NOMO-1 treated with DMSO at 0.1 percent for 48 hours (cell line): Measurements from ENCODE around the gene TOP3B.

Experiments
- DNase-seq: peaks from one replicate; lab custom pipeline; 2025; ENCODE audit not compliant: unreplicated experiment; lab: John Stamatoyannopoulos, UW

The TOP3B gene

DNA sequence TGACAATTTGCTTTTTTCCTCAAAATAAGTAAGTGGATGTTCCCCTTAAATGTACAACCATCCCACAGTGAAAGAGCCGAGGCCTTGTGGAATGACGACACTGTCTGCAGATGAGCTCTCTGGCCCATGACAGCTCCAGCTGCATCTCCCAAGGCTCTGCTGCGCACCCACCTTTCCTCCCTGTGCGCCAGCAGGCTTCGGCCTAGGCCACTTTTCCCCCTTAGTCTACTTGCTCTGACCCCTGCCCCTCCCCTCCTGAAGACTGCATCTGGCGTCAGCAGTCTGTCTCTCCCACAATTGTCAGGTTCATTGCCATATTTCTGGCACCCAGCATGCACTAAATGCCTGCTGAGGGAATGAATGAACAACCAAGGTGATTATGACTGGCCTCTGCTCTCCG is 2.0 kb downstream of the TOP3B start:
- no peak for DNase-seq

DNA sequence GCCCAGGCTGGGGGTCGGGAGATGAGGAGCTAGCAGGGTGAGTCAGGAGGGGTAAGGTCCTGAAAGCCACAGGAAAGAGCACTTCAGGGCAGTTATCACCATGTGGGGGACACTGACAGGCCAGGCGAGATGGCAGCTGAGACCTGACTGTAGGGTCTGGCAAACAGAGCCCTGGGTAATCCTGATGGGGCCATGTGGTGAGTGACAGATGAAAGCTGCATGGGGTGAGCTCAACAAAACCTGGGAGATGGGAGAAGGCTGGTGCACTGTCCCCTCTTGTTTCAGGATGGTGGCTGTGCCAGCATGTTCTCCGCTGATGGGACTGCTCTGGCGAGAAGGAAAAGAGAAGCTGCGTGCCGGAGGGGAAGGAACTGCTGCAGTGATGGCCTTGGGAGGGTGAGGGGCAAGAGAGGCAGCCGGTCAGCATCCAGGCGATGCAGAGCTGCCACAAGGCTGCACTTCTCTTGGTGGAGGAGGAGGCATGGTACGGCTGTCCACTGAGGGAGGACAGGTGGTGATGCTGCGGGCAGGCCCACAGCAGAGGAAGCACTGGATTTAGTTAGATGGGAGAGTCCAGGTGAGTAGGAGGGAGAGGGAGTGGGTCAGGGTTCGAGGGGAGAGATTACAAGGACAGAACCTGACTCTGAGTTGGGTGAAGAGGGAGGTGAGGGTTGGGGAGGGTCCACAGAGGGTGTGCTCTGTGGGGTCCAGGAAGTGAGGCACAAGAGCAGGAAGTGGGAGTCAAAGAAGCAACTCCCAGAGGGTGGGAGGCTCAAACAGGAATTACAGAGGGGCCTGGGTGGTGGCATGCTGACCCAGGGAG is 3.8 kb downstream of the TOP3B start:
- no peak for DNase-seq

DNA sequence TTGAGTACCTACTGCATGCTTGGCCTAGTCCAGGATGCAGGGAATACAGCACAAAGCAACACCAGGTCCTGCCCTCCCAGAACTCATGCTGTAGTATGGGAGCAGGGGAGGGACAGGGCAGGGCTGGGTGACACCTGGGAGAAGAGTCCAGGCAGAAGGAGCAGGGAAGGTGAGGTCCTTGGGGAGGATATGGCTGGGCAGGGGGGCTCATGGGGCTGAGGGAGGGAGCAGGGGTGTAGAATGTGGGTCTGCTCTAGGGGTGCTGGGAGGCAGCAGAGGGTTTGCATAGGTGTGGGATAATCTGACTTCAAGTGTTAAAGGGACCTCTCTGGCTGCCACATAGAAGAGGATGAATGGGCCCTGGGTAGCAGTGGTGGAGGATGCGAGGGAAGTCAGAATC is 4.8 kb downstream of the TOP3B start:
- DNase-seq, result no peak

DNA sequence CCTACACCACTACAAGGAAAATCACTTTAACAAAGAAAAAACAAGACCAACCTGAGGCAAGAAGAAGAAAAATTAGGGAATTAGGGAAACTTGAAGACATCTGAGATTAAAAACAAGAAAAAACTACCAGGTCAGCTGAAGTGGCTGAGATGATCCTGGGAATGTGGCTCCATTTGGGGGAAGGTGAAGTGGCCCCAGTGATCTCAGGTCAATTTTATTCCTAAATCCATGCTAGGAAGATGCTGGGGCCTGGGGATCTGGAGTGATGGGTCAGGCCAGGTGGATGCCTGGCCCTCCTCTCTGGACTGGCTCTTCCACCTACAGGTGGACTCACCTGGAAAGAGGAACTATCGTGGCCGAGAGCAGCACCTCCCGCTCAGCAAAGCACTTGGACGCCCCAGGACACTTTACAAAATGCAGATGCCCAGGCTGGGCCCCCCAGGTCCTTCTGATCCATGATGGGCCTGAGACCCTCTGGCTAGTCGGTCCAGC is 6.7 kb downstream of the TOP3B start:
- no peak for DNase-seq

DNA sequence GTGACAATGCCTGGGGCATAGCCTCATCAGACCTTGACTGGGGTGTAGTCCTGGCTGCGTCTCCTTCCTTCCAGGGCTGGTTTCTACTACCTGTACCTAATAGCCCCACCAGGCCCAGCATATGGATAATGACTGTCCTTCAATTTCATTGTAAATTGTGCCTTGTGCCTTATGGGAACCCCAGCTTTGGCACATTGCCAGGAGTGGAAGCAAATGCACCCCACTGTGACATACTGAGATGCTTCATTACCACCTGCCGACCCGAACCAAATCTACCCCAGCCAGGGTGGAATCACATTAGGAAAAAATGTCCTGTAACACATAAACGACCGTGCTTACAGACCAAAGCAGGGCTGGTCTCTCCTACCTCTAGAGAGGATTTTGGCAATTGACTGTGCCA is 7.3 kb downstream of the TOP3B start:
- DNase-seq, result no peak

DNA sequence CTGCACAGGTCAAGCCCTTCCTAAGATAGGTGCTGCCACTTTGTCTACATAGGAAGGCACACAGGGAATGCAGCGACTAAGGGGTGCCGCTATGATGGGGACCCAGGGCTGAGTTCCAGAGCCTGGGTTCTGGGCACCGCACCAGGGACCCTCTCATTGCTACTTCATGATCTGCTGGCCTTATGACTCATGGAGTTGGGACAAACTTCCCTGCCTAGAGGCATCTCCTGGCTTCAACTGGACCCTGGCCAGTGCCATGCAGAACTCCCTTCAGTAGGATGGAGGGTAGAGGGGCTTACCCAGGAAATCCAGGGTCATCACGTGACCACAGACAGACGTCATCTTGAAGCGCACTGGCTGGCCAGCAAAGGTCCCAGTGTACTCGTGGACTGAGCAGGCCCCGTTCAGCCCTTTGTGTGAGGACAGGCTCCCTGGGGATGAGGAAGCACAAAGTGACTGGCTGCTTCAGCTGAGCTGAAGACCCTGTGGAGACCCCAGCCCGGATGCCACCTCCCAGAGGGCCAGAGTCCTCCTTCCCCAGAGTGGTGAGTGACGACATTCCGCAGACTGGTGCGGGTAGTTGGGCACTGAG is 8.4 kb downstream of the TOP3B start:
- no peak for DNase-seq

DNA sequence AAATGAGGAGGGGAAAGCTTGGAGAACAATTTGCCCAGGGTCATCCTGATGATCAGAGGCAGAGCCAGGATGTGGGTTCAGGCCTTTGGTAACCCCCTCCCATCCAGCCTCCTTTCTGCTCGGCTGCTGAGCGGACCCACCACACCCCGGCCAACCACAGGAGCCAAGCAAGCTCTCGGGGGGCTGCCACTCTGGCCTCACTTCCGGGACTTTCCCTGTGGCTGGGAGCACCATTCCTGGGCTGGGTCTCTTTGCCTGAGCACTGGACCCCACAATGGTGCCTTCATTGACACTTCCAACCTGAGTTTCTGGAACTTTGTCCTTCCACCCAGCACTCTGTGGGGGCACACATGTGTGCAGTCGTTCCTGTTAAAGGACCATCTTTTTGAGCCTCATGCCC is 9.8 kb downstream of the TOP3B start:
- DNase-seq, result no peak

DNA sequence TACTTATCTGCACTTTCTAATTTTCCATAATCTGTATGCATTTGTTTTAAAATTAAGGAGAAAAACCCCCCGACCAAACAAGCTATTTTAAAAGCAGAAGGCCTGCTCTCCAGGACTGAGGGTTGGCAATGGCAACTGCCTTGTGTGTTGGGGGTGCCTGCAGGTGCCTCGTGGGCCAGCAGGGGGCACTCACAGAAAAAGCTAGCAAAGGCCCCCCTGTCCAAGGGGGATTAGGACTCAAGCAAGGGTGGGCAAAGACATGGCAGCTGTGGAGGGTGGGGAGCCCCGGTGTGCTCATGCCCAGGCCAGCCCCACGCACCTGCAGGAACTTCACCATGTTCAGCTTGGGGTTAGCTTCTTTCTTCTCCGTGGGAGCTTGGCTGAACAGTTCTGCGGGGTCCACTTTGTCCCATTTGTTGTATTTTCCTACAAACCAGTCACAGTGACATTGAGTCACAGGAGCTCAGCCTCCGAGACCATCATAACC is 10.3 kb downstream of the TOP3B start:
- peak; percentile 24 for DNase-seq

DNA sequence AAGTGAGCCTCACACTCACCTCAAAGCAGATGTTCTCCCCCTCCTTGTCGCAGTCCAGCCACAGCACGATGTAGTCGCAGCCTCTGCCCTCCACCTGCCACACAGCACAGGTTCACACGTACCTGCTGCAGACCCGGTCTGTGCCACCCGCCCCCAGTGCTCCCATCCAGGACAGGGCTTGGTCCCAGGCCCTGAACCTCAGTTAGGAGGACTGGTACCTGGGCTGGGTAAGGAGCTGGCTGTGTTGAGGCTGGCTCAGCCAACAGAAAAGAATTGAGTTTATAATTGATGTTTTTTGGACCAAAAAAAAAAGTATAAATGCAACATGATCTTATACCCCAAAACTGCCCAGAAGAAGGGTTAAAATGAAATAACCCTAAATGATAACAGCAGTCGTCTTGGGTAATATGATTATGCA is 10.7 kb downstream of the TOP3B start:
- no peak for DNase-seq

DNA sequence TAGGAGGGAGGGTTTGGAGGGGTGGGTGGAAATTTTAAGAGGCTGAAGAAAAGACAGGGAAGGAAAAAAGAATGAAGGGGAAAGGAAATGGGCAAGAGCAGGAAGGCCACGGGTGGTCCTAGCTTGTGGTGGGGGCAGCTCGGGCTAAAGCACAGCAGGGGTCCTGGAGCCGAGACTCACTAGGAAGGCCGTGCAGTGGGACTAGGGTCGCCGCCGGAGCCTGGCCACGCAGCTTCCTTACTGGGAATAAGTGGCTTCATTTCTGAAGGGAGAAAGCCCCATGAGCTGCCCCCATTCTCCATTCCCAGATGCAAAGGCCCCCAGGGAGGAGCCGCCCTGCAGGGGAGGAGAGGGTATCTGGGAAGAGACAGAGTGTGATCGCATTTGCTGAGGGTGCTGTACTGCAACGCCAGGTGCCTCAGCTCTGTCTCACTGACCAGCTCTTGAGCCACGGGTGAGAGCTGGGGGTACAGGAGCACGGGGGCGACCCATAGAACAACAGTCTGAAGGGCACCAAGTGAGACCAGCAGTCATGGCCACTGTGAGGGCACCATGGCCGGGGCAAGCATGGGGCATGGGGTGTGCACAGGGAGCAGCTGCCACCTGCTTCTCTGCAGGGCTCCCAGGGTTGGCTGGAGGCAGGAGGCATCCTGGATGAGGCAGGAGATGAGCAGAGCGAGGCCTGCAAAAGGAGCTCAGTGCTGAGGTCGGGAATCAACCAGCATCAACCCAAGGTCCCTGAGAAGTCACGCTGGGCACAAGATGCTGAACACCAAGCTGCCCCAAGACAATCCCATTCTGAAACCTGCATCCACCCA is 11.6 kb downstream of the TOP3B start:
- DNase-seq, result no peak

DNA sequence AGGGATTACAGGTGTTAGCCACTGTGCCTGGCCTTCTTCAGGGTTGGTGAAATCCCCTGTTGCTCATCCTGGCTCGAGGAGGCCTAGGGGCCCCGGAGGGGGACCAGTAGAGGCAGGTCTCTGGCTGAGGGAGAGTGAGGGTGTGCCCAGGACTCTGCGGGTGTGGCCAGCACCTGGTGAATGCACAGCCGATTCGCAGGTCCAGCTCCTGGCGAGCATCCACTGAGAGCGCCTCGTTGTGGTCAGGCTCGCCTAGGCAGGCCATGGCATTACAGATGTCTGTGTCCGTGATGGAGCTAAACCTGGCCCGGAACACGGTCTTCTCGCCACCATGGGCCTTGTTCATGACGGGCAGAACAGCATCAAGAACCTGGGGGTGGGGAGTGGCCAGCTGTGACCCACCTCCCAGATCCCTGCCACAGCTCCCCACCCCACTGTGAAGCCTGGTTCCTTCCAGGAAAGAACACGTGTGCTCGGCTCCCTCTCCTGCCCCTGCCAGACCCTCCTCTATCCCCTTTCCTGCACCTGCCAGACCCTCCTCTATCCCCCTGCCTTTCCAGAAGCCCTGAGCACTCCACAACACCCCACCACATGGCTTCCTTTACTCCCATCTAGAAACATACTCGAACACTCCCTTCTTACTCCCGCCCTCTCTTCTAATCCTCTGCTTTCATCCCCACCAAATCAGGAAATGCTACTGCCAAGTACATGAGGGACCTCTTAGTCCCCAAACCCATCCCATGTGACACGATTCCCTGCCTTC is 12.4 kb downstream of the TOP3B start:
- no peak for DNase-seq

DNA sequence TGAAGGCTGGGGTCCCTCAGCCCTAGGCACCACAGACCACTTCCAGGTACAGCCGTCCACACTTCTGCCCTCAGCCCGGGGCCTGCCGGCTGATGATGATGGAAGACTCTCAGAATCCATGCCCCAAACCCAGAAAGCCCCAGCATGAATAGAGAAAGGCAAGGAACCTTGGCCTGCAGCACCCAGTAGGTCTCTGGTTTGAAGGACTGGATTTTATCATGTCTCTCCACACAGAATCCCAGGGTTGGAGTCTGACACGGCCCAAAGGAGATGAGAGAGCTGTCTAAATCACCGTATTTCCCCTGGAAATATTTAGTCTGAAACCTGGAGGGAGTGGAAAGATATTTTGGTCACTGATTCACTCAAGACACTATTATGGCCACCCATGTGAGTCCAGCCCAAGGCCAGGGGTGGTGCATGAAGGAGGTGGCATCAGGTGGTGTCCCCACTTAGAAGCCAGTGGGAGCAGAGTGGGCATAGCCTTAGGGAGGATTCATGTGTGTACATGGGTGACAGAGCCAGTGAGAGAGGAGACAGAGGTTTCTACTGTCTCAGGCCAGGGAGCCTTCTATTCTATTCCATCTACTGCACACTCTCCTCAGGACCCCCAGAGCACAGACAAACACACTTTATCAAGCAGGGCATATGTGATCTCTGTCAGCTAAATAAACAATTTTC is 14.0 kb downstream of the TOP3B start:
- DNase-seq, result no peak

DNA sequence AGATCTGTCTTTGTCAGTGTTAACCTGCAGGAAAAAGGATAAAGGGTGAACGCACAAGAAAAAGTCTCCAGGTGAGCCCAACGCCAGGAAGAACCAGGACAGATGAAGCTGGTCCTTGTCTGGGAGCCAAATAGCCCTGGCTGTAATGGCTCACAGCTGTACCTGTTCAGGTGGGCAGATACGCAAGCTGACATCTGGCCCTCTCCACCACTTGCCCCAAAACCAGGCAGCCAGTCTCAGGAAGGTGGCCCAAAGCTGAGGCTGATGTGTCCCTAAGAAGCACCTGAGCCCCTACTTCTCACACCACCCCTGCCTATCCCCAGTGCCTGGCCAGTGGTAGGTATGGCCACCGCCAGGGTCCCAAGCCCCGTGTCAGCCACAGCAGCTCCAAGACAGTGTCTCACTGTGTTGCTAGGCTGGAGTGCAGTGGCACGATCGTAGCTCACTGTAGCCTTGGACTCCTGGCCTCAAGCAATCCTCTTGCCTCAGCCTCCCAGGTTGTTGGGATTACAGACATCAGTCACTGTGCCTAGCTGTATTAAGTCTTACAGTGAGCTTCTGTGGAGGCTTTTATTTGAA is 14.8 kb downstream of the TOP3B start:
- no peak for DNase-seq

DNA sequence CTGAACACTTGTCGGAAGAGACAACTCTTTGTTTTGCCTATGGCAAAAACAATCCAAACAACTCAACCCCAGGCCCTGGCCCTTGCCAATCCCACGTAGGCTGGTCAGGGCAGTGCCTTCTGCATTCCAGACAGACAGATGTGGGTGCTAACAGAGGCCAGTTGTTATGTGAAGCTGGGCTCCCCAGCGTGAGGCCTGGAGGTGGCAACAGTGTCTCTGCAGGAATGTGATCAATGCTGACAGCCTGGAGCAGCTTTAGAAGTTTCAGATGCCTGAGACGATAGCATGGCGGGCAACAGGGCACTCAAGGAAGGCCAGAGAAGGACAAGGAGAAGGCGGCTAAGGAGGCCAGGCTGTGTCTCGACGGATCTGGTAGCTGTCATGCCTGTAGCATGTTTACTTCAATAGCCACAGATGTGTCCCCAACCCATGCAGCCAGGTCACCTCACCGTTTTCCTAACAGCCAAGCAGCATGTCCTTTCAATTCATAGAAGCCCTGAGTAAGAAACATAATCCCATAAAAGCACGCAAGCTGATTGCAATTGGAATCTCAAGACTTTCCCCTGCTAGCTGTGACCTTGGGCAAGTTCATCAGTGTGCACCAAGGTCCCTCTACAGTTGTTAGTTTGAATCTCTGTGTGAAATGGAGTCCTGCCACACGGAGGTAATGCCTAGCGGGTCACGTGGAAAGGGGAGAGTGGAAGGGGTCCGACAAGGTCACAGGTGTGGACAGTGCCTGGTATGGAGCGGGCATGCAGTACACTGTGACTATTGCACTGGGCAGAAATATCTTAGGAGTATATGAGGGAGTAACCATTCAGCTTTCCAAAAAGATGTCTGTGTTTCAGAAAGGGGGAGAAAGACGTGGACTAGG is 15.7 kb downstream of the TOP3B start:
- no peak for DNase-seq

DNA sequence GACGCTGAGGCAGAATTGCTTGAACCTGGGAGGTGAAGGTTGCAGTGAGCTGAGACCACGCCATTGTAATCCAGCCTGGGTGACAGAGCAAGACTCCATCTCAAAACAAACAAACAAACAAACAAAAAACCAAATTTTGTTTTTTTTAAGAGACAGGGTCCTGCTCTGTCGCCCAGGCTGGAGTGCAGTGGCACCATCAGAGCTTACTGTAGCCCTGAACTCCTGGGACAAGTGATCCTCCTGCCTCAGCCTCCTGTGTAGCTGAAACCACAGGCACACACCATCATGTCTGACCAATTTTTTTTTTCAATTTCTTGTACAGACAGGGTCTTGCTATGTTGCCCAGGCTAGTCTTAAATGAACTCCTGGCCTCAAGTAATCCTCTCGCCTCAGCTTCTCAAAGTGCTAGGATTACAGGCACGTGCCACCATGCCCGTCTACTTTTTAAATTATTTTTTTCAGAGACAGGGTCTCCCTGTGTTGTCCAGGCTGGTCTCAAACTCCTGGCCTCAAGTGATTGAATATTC is 16.8 kb downstream of the TOP3B start:
- DNase-seq, result no peak

DNA sequence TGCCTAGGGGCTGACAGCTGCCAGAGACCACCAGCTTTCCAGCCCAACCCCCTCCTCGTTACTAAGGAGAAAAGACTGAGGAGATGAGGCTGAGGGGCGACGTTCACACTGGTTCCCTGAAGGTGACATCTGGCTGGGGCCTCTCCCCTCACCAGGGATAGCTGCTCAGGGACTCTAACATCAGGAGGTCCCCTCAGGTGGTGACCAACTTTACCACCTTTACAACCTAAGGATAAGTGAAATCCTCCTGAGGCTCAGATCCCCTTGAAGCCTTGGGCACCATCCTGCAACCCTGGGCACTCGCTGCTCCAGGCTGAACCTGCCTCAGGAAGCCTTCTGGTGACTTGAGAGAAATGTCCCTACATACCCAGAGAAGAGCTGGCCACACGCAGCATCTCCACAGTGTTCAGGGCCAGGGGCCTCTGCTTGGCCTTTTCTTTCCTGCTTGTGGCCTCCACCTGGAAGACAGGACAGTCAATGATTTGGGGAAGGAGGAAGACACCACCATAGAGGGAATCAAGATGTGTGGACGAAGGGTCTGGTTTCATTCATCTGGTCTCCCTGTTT is 17.6 kb downstream of the TOP3B start:
- DNase-seq, result no peak

DNA sequence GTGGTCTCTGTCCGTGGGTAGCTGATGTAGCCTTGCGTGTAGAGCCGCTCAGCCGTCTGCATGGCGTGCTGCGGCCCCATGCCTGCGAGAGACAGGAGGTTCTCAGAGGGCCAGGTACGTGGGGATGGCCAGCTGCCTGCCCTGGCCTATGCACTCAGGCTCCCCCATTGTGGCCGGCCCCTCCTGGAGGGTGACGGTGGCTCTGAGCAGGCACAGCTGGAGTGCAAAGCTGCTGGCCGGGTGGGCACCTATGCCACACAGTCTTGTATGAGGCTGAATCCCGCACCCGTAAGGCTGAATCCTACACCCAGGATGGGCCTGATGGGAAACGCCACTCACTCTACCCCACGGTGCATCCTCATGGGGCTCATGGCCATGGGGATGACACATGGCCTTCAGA is 18.4 kb downstream of the TOP3B start:
- no peak for DNase-seq

DNA sequence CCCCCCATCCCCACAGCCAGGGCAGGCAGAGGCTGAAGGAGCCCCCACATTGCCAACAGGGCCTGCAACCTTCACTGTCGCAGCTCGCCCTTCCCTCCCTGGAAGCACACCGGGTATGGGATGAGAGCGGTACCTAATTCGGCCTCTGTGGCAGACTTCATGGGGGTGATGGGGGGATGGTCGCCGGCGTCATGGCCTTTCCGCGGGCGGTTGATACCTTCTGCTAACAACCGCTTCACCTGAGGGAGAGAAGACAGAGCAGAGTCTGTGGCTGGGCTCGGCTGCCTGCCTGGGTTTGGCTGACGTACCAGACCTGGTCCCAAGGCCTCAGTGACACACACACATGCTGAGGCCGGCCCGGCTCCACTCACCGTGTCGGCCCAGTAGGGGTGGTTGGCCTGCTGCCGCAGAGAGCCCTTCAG is 18.8 kb downstream of the TOP3B start:
- DNase-seq, result no peak
